HCT116 (cell line): ENCODE data around the gene CSF2RB.

Experiments
- CEBPB ChIP-seq: IDR thresholded peaks from 2 replicates; pipeline ENCODE4 v1.6.1; 2012; ENCODE audit warnings: low read depth
- JUND ChIP-seq: IDR thresholded peaks from 2 replicates; pipeline ENCODE4 v1.6.1; 2012
- POLR2A ChIP-seq: IDR thresholded peaks from 2 replicates; pipeline ENCODE4 v1.7.0; 2011; ENCODE audit warnings: borderline replicate concordance; ENCODE audit not compliant: insufficient read depth, insufficient read length; ENCODE audit errors: extremely low read depth
- POLR2AphosphoS5 ChIP-seq: IDR thresholded peaks from 2 replicates; pipeline ENCODE4 v1.6.1; 2011; ENCODE audit warnings: mild to moderate bottlenecking, low read depth, low read length, moderate library complexity
- SIN3A ChIP-seq: IDR thresholded peaks from 2 replicates; pipeline ENCODE4 v1.6.1; 2012; ENCODE audit warnings: low read depth
- SRF ChIP-seq: IDR thresholded peaks from 2 replicates; pipeline ENCODE4 v1.6.1; 2012; ENCODE audit warnings: low read depth
- TF ChIP-seq, protein P1 (sequence below), 3 experiments: fragments of 200-600 bp in 1 of 3; sonication (generic) in 1 of 3; IDR thresholded peaks in 2 of 3; conservative IDR thresholded peaks in 1 of 3; 2 replicates each; pipeline ENCODE4 v1.5.1; 2012 to 2017; ENCODE audit warnings: low read depth in 2 of 3, low read length in 2 of 3, antibody characterized with exemption in 1 of 3, borderline replicate concordance in 1 of 3, control low read depth in 1 of 3, mild to moderate bottlenecking in 1 of 3, mixed read lengths in 1 of 3, mixed run types in 1 of 3, moderate library complexity in 1 of 3; ENCODE audit not compliant: insufficient read depth in 1 of 3
- TF ChIP-seq, protein P2 (sequence below): IDR thresholded peaks from 2 replicates; pipeline ENCODE4 v1.6.1; 2012

DNA sequence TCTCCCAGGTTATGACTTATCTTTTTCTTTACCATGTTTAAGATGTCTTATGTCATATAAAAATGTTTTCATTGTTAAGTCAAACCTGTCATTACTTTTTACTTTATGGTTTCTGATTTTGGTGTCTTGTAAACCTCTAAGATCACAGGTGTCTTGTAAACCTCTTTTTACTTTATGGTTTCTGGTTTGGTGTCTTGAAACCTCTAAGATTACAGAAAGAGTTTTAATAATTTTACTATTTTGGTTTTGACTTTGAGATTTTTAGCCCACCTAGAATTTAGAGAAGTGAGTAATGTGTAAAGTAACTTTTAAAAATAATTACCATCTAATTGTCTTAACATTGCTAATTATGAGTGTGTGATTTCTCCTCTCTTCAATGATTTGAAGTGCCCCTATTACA, 2.6 kb downstream of the CSF2RB start:
- TF ChIP-seq POLR2AphosphoS5 (no peak), SIN3A (no peak), POLR2A (no peak), CEBPB (no peak), JUND (no peak), SRF (no peak)
- TF ChIP-seq, protein P1, sequence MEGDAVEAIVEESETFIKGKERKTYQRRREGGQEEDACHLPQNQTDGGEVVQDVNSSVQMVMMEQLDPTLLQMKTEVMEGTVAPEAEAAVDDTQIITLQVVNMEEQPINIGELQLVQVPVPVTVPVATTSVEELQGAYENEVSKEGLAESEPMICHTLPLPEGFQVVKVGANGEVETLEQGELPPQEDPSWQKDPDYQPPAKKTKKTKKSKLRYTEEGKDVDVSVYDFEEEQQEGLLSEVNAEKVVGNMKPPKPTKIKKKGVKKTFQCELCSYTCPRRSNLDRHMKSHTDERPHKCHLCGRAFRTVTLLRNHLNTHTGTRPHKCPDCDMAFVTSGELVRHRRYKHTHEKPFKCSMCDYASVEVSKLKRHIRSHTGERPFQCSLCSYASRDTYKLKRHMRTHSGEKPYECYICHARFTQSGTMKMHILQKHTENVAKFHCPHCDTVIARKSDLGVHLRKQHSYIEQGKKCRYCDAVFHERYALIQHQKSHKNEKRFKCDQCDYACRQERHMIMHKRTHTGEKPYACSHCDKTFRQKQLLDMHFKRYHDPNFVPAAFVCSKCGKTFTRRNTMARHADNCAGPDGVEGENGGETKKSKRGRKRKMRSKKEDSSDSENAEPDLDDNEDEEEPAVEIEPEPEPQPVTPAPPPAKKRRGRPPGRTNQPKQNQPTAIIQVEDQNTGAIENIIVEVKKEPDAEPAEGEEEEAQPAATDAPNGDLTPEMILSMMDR (IDR thresholded peaks at IDR 0.05 in 2 of 3, conservative IDR thresholded peaks at IDR 0.05 in 1 of 3; ENCODE audit: borderline replicate concordance in 1 of 3, insufficient read depth in 1 of 3, low read depth in 2 of 3, low read length in 2 of 3): no peak
- TF ChIP-seq, protein P2, sequence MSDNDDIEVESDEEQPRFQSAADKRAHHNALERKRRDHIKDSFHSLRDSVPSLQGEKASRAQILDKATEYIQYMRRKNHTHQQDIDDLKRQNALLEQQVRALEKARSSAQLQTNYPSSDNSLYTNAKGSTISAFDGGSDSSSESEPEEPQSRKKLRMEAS: no peak
